C4-2B (cell line): ENCODE measurements around the gene REST.

Experiments
- H3K27ac ChIP-seq: fragments of 450-650 bp; 2 replicates; pipeline ENCODE4 v1.5.1; 2017
- CTCF ChIP-seq: fragments of 450-650 bp; conservative IDR thresholded peaks from 2 replicates; pipeline ENCODE4 v1.5.1; 2017; ENCODE audit warnings: mild to moderate bottlenecking
- ZFX ChIP-seq: fragments of 450-650 bp; IDR thresholded peaks from 2 replicates; pipeline ENCODE4 v1.6.1; 2017

The REST gene

GRCh38 chr4:56941403-56941802, 33.7 kb downstream of the REST start:
- H3K27ac ChIP-seq, result no peak overlapping the region
- no peak for TF ChIP-seq CTCF
- TF ChIP-seq ZFX, result no peak

GRCh38 chr4:56953680-56954520, 46.2 kb downstream of the REST start:
- no peak overlapping the region for H3K27ac ChIP-seq
- TF ChIP-seq CTCF, result no peak
- TF ChIP-seq ZFX, result no peak

GRCh38 chr4:56958111-56958517, 50.4 kb downstream of the REST start:
- no peak overlapping the region for H3K27ac ChIP-seq
- TF ChIP-seq CTCF, result no peak
- no peak for TF ChIP-seq ZFX

- no peak for TF ChIP-seq CTCF
- no peak for TF ChIP-seq ZFX
- H3K27ac ChIP-seq, result no peak overlapping the region
Measured at GRCh38 chr4:56959100-56959499, 51.4 kb downstream of the REST start.

- H3K27ac ChIP-seq, result no peak overlapping the region
- no peak for TF ChIP-seq ZFX
- TF ChIP-seq CTCF, result no peak
Measured at GRCh38 chr4:56961107-56961500, 53.4 kb downstream of the REST start.

- TF ChIP-seq ZFX (no peak), CTCF (no peak)
- no peak overlapping the region for H3K27ac ChIP-seq
Measured at GRCh38 chr4:56971383-56971782, 63.7 kb downstream of the REST start.

- H3K27ac ChIP-seq, result no peak overlapping the region
- no peak for TF ChIP-seq ZFX
- no peak for TF ChIP-seq CTCF
Measured at GRCh38 chr4:56972389-56972788, 64.7 kb downstream of the REST start.
